ENCODE results near the gene TRPM5. TPM values are rescaled to one million over a fixed set of nuclear protein-coding genes. Genes with fewer than 3 reads are reported as not detected.

TRPM5 gene
- total RNA-seq, 2 experiments from 2014 or later, result not detected

GRCh38 chr11:2452321-2453012 lies 8.2 kb upstream of the TRPM5 start:
- ATAC-seq, result no peak
- CTCF ChIA-PET, result interaction anchor here (1.5 kb wide), 1 partner anchor 79 kb away, joined by 6 read pairs; no protein-coding TSS in a partner anchor

GRCh38 chr11:2451916-2452315 lies 7.6 kb upstream of the TRPM5 start:
- H3K27me3 Mint-ChIP-seq, result no peaks in the 10 kb centered on the region
- no peak for DNase-seq
- intact Hi-C loops (cut with micrococcal nuclease), result no loop called here
- H3K36me3 Mint-ChIP-seq (ENCODE audit: low read depth), result peaks cover 3% of the 10 kb centered on the region
- H3K27ac Mint-ChIP-seq, result no peak overlapping the region
- ChIA-PET CTCF (interaction anchor here (1.5 kb wide), 1 partner anchor 79 kb away, joined by 6 read pairs; no protein-coding TSS in a partner anchor), POLR2A (interaction anchor here (0.7 to 0.9 kb wide), 2 partner anchors 13 to 335 kb away, joined by 3 read pairs; no protein-coding TSS in a partner anchor)
- TF ChIP-seq CTCF (IDR thresholded peaks at IDR 0.05), result no peak
- H3K9me3 Mint-ChIP-seq, result no peaks in the 10 kb centered on the region
- ATAC-seq, result no peak
- no peak overlapping the region for H3K4me3 Mint-ChIP-seq
- peaks cover 13% of the 10 kb centered on the region for H3K4me1 Mint-ChIP-seq (ENCODE audit: low read depth)

More at GRCh38 chr11:2452321-2453012, 8.2 kb upstream of the TRPM5 start:
- Mint-ChIP-seq H3K27ac (no peak overlapping the region), H3K4me3 (no peak overlapping the region), H3K27me3 (no peaks in the 10 kb centered on the region), H3K4me1 (ENCODE audit: low read depth) (peaks cover 7% of the 10 kb centered on the region), H3K36me3 (ENCODE audit: low read depth) (peaks cover 3% of the 10 kb centered on the region), H3K9me3 (no peaks in the 10 kb centered on the region)
- POLR2A ChIA-PET, result interaction anchor here (0.7 to 0.9 kb wide), 2 partner anchors 13 to 334 kb away, joined by 3 read pairs; no protein-coding TSS in a partner anchor
- no peak for TF ChIP-seq CTCF (IDR thresholded peaks at IDR 0.05)
- intact Hi-C loops (cut with micrococcal nuclease), result no loop called here
- DNase-seq, result no peak

- DNase-seq (no peak), ATAC-seq (no peak)
- H3K9me3 Mint-ChIP-seq, result no peaks in the 10 kb centered on the region
- intact Hi-C loops (cut with micrococcal nuclease), result no loop called here
- no peak overlapping the region for H3K27ac Mint-ChIP-seq
- no peak overlapping the region for H3K4me3 Mint-ChIP-seq
- peaks cover 3% of the 10 kb centered on the region for H3K36me3 Mint-ChIP-seq (ENCODE audit: low read depth)
- ChIA-PET CTCF (interaction anchor here (1.5 kb wide), 1 partner anchor 80 kb away, joined by 6 read pairs; no protein-coding TSS in a partner anchor), POLR2A (no interaction called here)
- TF ChIP-seq CTCF (IDR thresholded peaks at IDR 0.05), result no peak
- peaks cover 15% of the 10 kb centered on the region for H3K4me1 Mint-ChIP-seq (ENCODE audit: low read depth)
- no peaks in the 10 kb centered on the region for H3K27me3 Mint-ChIP-seq
Measured at GRCh38 chr11:2451336-2451735, 7.0 kb upstream of the TRPM5 start.

GRCh38 chr11:2450321-2451041 lies 6.2 kb upstream of the TRPM5 start:
- Mint-ChIP-seq H3K27me3 (no peaks in the 10 kb centered on the region), H3K27ac (no peak overlapping the region), H3K36me3 (ENCODE audit: low read depth) (peaks cover 3% of the 10 kb centered on the region), H3K4me3 (no peak overlapping the region), H3K4me1 (ENCODE audit: low read depth) (peaks cover 15% of the 10 kb centered on the region), H3K9me3 (no peaks in the 10 kb centered on the region)
- ChIA-PET CTCF (interaction anchor here (1.0 kb wide), 1 partner anchor 9 kb away, joined by 4 read pairs; no protein-coding TSS in a partner anchor), POLR2A (interaction anchor here (1.2 kb wide), 1 partner anchor 9 kb away, joined by 3 read pairs; no protein-coding TSS in a partner anchor)
- intact Hi-C loops (cut with micrococcal nuclease), result no loop called here
- DNase-seq (no peak), ATAC-seq (no peak)
- no peak for TF ChIP-seq CTCF (IDR thresholded peaks at IDR 0.05)

All from activated CD8-positive, alpha-beta T cell treated with anti-CD3 and anti-CD28 coated beads for 36 hours (primary cell).